Gastrocnemius medialis (tissue), 4 donors: ENCODE results near the gene GPS2.
"Not testable (repeated sequence)": the region's sequence is repeated elsewhere in the genome, so short reads cannot be mapped to it uniquely, and the experiment has no call there.

Experiments used
- CTCF ChIP-seq, 5 experiments: fragments of 450-650 bp in 3 of 5; fragments of 200-600 bp in 2 of 5; sonication (generic) in 2 of 5; IDR thresholded peaks in 4 of 5; conservative IDR thresholded peaks in 1 of 5; 1 replicate in 4 of 5; 2 replicates in 1 of 5; pipeline ENCODE4 v1.5.1; 2016 to 2019; ENCODE audit warnings: antibody characterized with exemption in 5 of 5, mild to moderate bottlenecking in 3 of 5, moderate library complexity in 3 of 5
- POLR2A ChIP-seq, 2 donors: fragments of 450-650 bp; IDR thresholded peaks; one replicate each; pipeline ENCODE4 v1.6.1; 2017; ENCODE audit warnings: antibody characterized with exemption in 2 of 2, mild to moderate bottlenecking in 2 of 2, moderate library complexity in 2 of 2

GRCh38 chr17:7332600-7333069, 17.5 kb upstream of the GPS2 start:
- TF ChIP-seq CTCF (IDR thresholded peaks at IDR 0.05 in 4 of 5, conservative IDR thresholded peaks at IDR 0.05 in 1 of 5); POLR2A (IDR thresholded peaks at IDR 0.05): not testable (repeated sequence)
